Activated CD8-positive, alpha-beta memory T cell treated with anti-CD3 and anti-CD28 coated beads, Interleukin-2, amount 50 U/mL, for 4 hours (primary cell): Measurements from ENCODE around the gene PHLPP2.
"Not testable (repeated sequence)": the region's sequence is repeated elsewhere in the genome, so short reads cannot be mapped to it uniquely, and the experiment has no call there.

Source experiments
- DNase-seq: peaks from one replicate; pipeline ENCODE4 v3.0.0-alpha.2; 2020

PHLPP2 gene

GRCh38 chr16:71618429-71618828 lies 106.1 kb downstream of the PHLPP2 start:
- no peak for DNase-seq

GRCh38 chr16:71614956-71615355 lies 109.5 kb downstream of the PHLPP2 start:
- not testable (repeated sequence) for DNase-seq

- peak; percentile 80 for DNase-seq
These were observed 113.3 kb downstream of the PHLPP2 start for GRCh38 chr16:71610936-71611871.

GRCh38 chr16:71610447-71610846 lies 114.1 kb downstream of the PHLPP2 start:
- DNase-seq = no peak

- no peak for DNase-seq
These were observed 115.4 kb downstream of the PHLPP2 start for GRCh38 chr16:71609066-71609465.

- DNase-seq = no peak
These were observed 123.7 kb downstream of the PHLPP2 start for GRCh38 chr16:71600822-71601221.

- not testable (repeated sequence) for DNase-seq
These were observed 126.1 kb downstream of the PHLPP2 start for GRCh38 chr16:71598426-71598825.

- DNase-seq = not testable (repeated sequence)
These were observed 129.1 kb downstream of the PHLPP2 start for GRCh38 chr16:71595340-71595826.
